ENCODE results near the gene TTC9. TPM values are rescaled to one million over a fixed set of nuclear protein-coding genes. Genes with fewer than 3 reads are reported as not detected.

Gene TTC9
- total and polyA plus RNA-seq, 4 donors: 4.3 to 7.5 (median 6.8) TPM

DNA sequence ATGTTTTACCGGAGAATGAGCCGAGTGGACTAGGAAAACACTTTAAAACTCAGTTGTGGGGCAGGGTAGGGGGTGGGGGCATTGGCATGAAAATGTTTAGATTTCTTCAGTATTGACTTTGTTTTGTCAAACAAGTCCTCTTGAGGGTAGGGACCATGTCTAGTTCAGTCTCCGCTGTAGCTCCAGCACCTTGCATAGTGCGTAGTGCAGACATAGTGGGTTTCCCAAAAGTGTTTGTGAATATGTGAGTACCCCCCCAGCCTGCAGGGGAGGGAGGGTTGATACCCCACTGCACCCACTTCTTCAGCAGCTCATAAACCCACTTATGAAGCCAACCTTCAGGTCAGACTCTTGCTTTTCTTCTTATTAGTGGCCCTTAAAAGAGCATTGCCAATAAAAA is 71.4 kb downstream of the TTC9 start:
- Histone ChIP-seq H3K36me3 (ENCODE audit: control insufficient read depth in 4 of 4, insufficient read depth in 4 of 4, low read length in 4 of 4) (no peaks in the 10 kb centered on the region), H3K27ac (ENCODE audit: low read depth in 1 of 2, low read length in 1 of 2) (no peak overlapping the region), H3K4me3 (no peak overlapping the region), H3K9me3 (ENCODE audit: control insufficient read depth in 4 of 4, insufficient read depth in 3 of 4, low read length in 3 of 4) (no peaks in the 10 kb centered on the region), H3K27me3 (ENCODE audit: control insufficient read depth in 3 of 3, insufficient read depth in 3 of 3, low read length in 2 of 3) (peaks cover 0 to 2% (median 0%) of the 10 kb centered on the region in 3 donors), H3K4me1 (ENCODE audit: control insufficient read depth in 5 of 5, insufficient read depth in 5 of 5, low read length in 5 of 5) (peaks cover 0 to 5% (median 0%) of the 10 kb centered on the region in 5 donors), H3K9ac (ENCODE audit: insufficient read depth in 1 of 2, low read length in 2 of 2) (no peak overlapping the region)
- 69 to 71% methylated on average over 4 of the region's 4 CpGs for WGBS, 2 donors
- DNase-seq (no peak), ATAC-seq (ENCODE audit: insufficient read depth, low FRiP score) (no peak)
- TF ChIP-seq, protein P1, sequence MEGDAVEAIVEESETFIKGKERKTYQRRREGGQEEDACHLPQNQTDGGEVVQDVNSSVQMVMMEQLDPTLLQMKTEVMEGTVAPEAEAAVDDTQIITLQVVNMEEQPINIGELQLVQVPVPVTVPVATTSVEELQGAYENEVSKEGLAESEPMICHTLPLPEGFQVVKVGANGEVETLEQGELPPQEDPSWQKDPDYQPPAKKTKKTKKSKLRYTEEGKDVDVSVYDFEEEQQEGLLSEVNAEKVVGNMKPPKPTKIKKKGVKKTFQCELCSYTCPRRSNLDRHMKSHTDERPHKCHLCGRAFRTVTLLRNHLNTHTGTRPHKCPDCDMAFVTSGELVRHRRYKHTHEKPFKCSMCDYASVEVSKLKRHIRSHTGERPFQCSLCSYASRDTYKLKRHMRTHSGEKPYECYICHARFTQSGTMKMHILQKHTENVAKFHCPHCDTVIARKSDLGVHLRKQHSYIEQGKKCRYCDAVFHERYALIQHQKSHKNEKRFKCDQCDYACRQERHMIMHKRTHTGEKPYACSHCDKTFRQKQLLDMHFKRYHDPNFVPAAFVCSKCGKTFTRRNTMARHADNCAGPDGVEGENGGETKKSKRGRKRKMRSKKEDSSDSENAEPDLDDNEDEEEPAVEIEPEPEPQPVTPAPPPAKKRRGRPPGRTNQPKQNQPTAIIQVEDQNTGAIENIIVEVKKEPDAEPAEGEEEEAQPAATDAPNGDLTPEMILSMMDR (IDR thresholded peaks at IDR 0.05; ENCODE audit: control extremely low read depth, extremely low read depth): no peak

DNA sequence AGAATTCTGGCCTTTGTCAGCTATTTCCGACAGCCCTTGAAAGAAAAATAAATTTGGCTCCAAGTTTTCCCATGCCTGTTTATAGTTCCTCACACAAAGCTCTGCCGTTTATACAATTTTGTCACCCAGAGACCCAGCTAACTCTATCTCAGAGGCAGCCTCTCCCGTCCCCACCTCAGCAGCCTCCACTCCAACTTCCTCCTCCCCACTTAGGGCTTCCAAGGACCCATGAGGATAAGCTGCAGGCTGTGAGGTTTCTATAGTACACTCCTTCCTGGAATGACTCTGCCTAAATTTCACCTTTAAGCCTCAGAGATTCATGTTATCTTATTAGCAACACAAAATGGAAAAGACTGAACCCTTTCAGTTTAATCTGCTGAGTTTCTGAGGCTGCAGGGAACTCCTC is 71.8 kb downstream of the TTC9 start:
- WGBS, 2 donors: 28 to 47% methylated on average over 3 of the region's 3 CpGs
- Histone ChIP-seq H3K4me1 (ENCODE audit: control insufficient read depth in 5 of 5, insufficient read depth in 5 of 5, low read length in 5 of 5) (peaks cover 0 to 5% (median 1%) of the 10 kb centered on the region in 5 donors), H3K9ac (ENCODE audit: insufficient read depth in 1 of 2, low read length in 2 of 2) (no peak overlapping the region), H3K9me3 (ENCODE audit: control insufficient read depth in 4 of 4, insufficient read depth in 3 of 4, low read length in 3 of 4) (no peaks in the 10 kb centered on the region), H3K27ac (ENCODE audit: low read depth in 1 of 2, low read length in 1 of 2) (peak overlapping the region in 1 of 2 donors; percentile 54), H3K4me3 (no peak overlapping the region), H3K27me3 (ENCODE audit: control insufficient read depth in 3 of 3, insufficient read depth in 3 of 3, low read length in 2 of 3) (peaks cover 0 to 2% (median 0%) of the 10 kb centered on the region in 3 donors), H3K36me3 (ENCODE audit: control insufficient read depth in 4 of 4, insufficient read depth in 4 of 4, low read length in 4 of 4) (no peaks in the 10 kb centered on the region)
- TF ChIP-seq, protein P1 (IDR thresholded peaks at IDR 0.05; ENCODE audit: control extremely low read depth, extremely low read depth): no peak
- DNase-seq (no peak), ATAC-seq (ENCODE audit: insufficient read depth, low FRiP score) (no peak)

DNA sequence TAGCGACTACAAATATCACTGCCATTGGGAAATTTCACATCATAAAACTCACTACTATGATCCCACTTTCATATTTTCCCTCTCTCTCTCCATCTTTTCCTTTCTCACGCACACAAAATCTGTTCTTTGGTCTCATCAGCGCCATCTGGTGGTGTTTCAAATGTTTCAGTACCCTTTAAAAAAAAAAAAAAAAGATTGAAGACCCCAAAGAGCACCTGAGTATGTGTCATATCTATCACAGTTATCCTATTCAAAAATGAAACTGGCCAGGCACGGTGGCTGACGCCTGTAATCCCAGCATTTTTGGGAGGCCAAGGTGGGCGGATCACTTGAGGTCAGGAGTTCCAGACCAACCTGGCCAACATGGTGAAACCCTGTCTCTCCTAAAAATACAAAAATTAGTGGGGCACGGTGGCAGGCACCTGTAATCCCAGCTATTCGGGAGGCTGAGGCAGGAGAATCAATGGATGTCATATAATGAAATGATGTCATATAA is 72.4 kb downstream of the TTC9 start:
- Histone ChIP-seq H3K4me3 (no peak overlapping the region), H3K9ac (ENCODE audit: insufficient read depth in 1 of 2, low read length in 2 of 2) (no peak overlapping the region), H3K27ac (ENCODE audit: low read depth in 1 of 2, low read length in 1 of 2) (no peak overlapping the region), H3K27me3 (ENCODE audit: control insufficient read depth in 3 of 3, insufficient read depth in 3 of 3, low read length in 2 of 3) (peaks cover 0 to 2% (median 0%) of the 10 kb centered on the region in 3 donors), H3K4me1 (ENCODE audit: control insufficient read depth in 5 of 5, insufficient read depth in 5 of 5, low read length in 5 of 5) (peaks cover 0 to 6% (median 1%) of the 10 kb centered on the region in 5 donors), H3K36me3 (ENCODE audit: control insufficient read depth in 4 of 4, insufficient read depth in 4 of 4, low read length in 4 of 4) (no peaks in the 10 kb centered on the region), H3K9me3 (ENCODE audit: control insufficient read depth in 4 of 4, insufficient read depth in 3 of 4, low read length in 3 of 4) (no peaks in the 10 kb centered on the region)
- WGBS, 2 donors: 19 to 24% methylated on average over 8 of the region's 8 CpGs
- DNase-seq: peak; percentile 37 to 81 (median 75)
- TF ChIP-seq, protein P1 (IDR thresholded peaks at IDR 0.05; ENCODE audit: control extremely low read depth, extremely low read depth): no peak
- ATAC-seq (ENCODE audit: insufficient read depth, low FRiP score): no peak

DNA sequence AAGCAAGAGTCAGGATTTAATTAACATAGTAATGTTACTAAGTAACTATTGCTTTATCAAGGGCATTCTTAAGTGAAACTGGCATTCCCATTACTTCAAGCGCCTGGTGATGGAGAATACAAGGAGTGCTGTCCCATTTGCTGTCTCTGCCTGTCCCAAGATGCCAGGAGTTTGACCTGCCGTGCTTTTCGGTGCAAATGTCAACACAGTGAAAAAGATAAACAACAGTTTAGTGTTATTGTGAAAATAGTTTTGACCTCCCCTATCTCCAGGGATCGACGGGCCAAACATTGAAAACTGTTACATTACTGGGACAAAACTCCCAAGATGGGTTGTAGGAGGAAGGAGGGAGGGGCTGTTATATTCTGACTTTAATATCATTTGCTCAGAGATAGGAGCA is 74.8 kb downstream of the TTC9 start:
- H3K4me3 ChIP-seq: no peak overlapping the region
- DNase-seq (no peak), ATAC-seq (ENCODE audit: insufficient read depth, low FRiP score) (no peak)
- peaks cover 0 to 6% (median 1%) of the 10 kb centered on the region in 5 donors for H3K4me1 ChIP-seq (ENCODE audit: control insufficient read depth in 5 of 5, insufficient read depth in 5 of 5, low read length in 5 of 5)
- peaks cover 0 to 2% (median 0%) of the 10 kb centered on the region in 3 donors for H3K27me3 ChIP-seq (ENCODE audit: control insufficient read depth in 3 of 3, insufficient read depth in 3 of 3, low read length in 2 of 3)
- WGBS, 2 donors: 37 to 70% methylated on average over 5 of the region's 5 CpGs
- no peaks in the 10 kb centered on the region for H3K36me3 ChIP-seq (ENCODE audit: control insufficient read depth in 4 of 4, insufficient read depth in 4 of 4, low read length in 4 of 4)
- H3K9me3 ChIP-seq (ENCODE audit: control insufficient read depth in 4 of 4, insufficient read depth in 3 of 4, low read length in 3 of 4): no peaks in the 10 kb centered on the region
- H3K9ac ChIP-seq (ENCODE audit: insufficient read depth in 1 of 2, low read length in 2 of 2): no peak overlapping the region
- H3K27ac ChIP-seq (ENCODE audit: low read depth in 1 of 2, low read length in 1 of 2): no peak overlapping the region
- TF ChIP-seq, protein P1 (IDR thresholded peaks at IDR 0.05; ENCODE audit: control extremely low read depth, extremely low read depth): no peak
